Ovary (tissue), 3 donors: ENCODE measurements around the gene CARD10.

ENCODE experiments used
- EP300 ChIP-seq: sonication (generic); formaldehyde crosslinking; IDR thresholded peaks from one replicate; pipeline ENCODE4 v1.6.1; 2017; ENCODE audit warnings: antibody characterized with exemption
- POLR2A ChIP-seq: fragments of 450-650 bp; IDR thresholded peaks from one replicate; pipeline ENCODE4 v1.6.1; 2017; ENCODE audit warnings: antibody characterized with exemption, mild to moderate bottlenecking, moderate library complexity
- TF ChIP-seq, protein P1 (sequence below), 3 donors: fragments of 450-650 bp in 2 of 3; fragments of 200-600 bp in 1 of 3; IDR thresholded peaks; one replicate each; pipeline versions ENCODE4 v1.5.1 to v1.8.0; 2016 to 2022; ENCODE audit warnings: antibody characterized with exemption in 3 of 3, mild to moderate bottlenecking in 1 of 3
- donor health status: DM: no; HTN: no; CAD: no.

DNA sequence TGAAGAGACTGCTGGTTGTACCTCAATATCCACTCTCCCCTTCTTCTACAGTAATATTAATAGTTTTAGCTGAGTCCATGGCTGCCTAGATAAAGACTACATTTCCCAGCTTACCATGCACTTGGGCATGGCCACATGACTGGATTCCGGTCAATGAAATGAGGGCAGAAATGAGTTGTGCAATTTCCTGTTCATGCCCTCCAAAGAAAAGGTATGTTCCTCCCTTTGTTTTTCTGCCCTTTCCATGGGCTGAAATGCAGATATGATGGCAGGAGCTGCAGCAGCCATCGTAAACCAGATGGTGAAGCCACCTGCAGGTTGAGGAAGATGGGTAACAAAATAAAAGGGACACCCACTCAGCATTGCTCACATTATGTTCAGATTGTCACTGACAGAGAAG is 76.7 kb downstream of the CARD10 start:
- TF ChIP-seq EP300 (no peak), POLR2A (no peak)
- TF ChIP-seq, protein P1, sequence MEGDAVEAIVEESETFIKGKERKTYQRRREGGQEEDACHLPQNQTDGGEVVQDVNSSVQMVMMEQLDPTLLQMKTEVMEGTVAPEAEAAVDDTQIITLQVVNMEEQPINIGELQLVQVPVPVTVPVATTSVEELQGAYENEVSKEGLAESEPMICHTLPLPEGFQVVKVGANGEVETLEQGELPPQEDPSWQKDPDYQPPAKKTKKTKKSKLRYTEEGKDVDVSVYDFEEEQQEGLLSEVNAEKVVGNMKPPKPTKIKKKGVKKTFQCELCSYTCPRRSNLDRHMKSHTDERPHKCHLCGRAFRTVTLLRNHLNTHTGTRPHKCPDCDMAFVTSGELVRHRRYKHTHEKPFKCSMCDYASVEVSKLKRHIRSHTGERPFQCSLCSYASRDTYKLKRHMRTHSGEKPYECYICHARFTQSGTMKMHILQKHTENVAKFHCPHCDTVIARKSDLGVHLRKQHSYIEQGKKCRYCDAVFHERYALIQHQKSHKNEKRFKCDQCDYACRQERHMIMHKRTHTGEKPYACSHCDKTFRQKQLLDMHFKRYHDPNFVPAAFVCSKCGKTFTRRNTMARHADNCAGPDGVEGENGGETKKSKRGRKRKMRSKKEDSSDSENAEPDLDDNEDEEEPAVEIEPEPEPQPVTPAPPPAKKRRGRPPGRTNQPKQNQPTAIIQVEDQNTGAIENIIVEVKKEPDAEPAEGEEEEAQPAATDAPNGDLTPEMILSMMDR (IDR thresholded peaks at IDR 0.05) = no peak
